HepG2 (cell line): ENCODE results near the gene OR56A3. TPM values are rescaled to one million over a fixed set of nuclear protein-coding genes. Genes with fewer than 3 reads are reported as not detected.

Source experiments
- ATAC-seq: fragments of 200-7000 bp; cut with Tn5 transposase; 3 replicates; pipeline ENCODE4 v1.9.1; 2020; ENCODE audit warnings: mild to moderate bottlenecking, moderate library complexity
- BruUV-seq: library from RNA; stranded (reverse); fragments of 400-500 nt; replicated peaks from 2 replicates; lab custom pipeline; 2021; lab: Mats Ljungman, UMichigan
- CTCF ChIA-PET: fragments of 300-600 bp; formaldehyde crosslinking; extraction: SDS; loops from one replicate; lab custom pipeline; 2021; ENCODE audit warnings: low total read pairs, inconsistent platforms, low intra/inter-chr PET ratio; lab: Yijun Ruan, JAX
- POLR2A ChIA-PET: fragments of 350-600 bp; sonication (Branson Sonifier 250); formaldehyde crosslinking; loops from one replicate; lab custom pipeline; 2020; ENCODE audit warnings: antibody characterized with exemption, inconsistent platforms; lab: Yijun Ruan, JAX
- DNase-seq: peaks from one replicate; pipeline ENCODE4 v3.0.0-alpha.2; 2015; ENCODE audit warnings: low spot score
- FAIRE-seq: peaks from 3 replicates; lab custom pipeline; 2011; peaks lifted over from hg19 to GRCh38; lab: Jason Lieb, UNC
- H2AFZ ChIP-seq: one replicate; pipeline ENCODE4 v1.6.1; 2011; ENCODE audit warnings: low read length, inconsistent platforms
- H3K27ac ChIP-seq: fragments of 300-600 bp; 3 replicates; pipeline ENCODE4 v1.8.0; 2011; ENCODE audit warnings: mixed run types, mild to moderate bottlenecking, mixed read lengths, low read length, inconsistent platforms; ENCODE audit not compliant: insufficient read depth; ENCODE audit errors: extremely low read length
- H3K27me3 ChIP-seq, 2 experiments: fragments of 200-600 bp in 1 of 2; 2 replicates in 1 of 2; 3 replicates in 1 of 2; pipeline versions ENCODE4 v1.6.0 to v1.8.0; 2011; ENCODE audit warnings: low read length in 2 of 2, mild to moderate bottlenecking in 2 of 2, moderate library complexity in 2 of 2, inconsistent platforms in 1 of 2; ENCODE audit not compliant: insufficient read depth in 2 of 2, control insufficient read depth in 1 of 2
- H3K36me3 ChIP-seq, 2 experiments: fragments of 200-600 bp in 1 of 2; replicated peaks in 1 of 2; 2 replicates in 1 of 2; 3 replicates in 1 of 2; pipeline versions ENCODE4 v1.5.1 to v1.8.0; 2011; ENCODE audit warnings: low read length in 2 of 2, inconsistent platforms in 1 of 2; ENCODE audit not compliant: insufficient read depth in 2 of 2, control insufficient read depth in 1 of 2
- H3K4me1 ChIP-seq: 2 replicates; pipeline ENCODE4 v1.5.1; 2012; ENCODE audit warnings: low read length, inconsistent platforms; ENCODE audit not compliant: insufficient read depth
- H3K4me2 ChIP-seq: 2 replicates; pipeline ENCODE4 v1.6.0; 2011; ENCODE audit warnings: low read depth, low read length, inconsistent platforms
- H3K4me3 ChIP-seq, 3 experiments: fragments of 200-600 bp in 1 of 3; sonication (generic), shearing (Covaris generic) in 1 of 3; replicated peaks in 1 of 3; 2 replicates each; pipeline ENCODE4 v1.5.1; 2011 to 2016; ENCODE audit warnings: low read length in 3 of 3, inconsistent platforms in 2 of 3, low read depth in 2 of 3, mild to moderate bottlenecking in 2 of 3, control low read depth in 1 of 3, mixed read lengths in 1 of 3; ENCODE audit not compliant: insufficient read depth in 1 of 3
- H3K79me2 ChIP-seq: one replicate; pipeline ENCODE4 v1.6.1; 2011; ENCODE audit warnings: low read length, inconsistent platforms; ENCODE audit not compliant: insufficient read depth
- H3K9ac ChIP-seq: 2 replicates; pipeline ENCODE4 v1.6.0; 2011; ENCODE audit warnings: mild to moderate bottlenecking, low read depth, low read length, inconsistent platforms; ENCODE audit not compliant: insufficient read depth
- H3K9me3 ChIP-seq: 2 replicates; pipeline ENCODE4 v1.5.1; 2012; ENCODE audit warnings: mild to moderate bottlenecking, low read length
- H4K20me1 ChIP-seq: 2 replicates; pipeline ENCODE4 v1.6.0; 2011; ENCODE audit warnings: inconsistent platforms, mild to moderate bottlenecking, low read length, moderate library complexity; ENCODE audit not compliant: insufficient read depth
- ARID2 ChIP-seq: sonication (generic); formaldehyde crosslinking; IDR thresholded peaks from 2 replicates; pipeline ENCODE4 v1.8.1; 2022; ENCODE audit warnings: mild to moderate bottlenecking, missing genetic modification reagents, borderline replicate concordance
- E2F5 ChIP-seq: sonication (generic); formaldehyde crosslinking; conservative IDR thresholded peaks from 2 replicates; pipeline ENCODE4 v1.4.0; 2020; ENCODE audit warnings: missing genetic modification reagents
- NCOA2 ChIP-seq: sonication (generic); formaldehyde crosslinking; IDR thresholded peaks from 2 replicates; pipeline ENCODE4 v1.8.0; 2022; ENCODE audit warnings: inconsistent platforms
- NFE2 ChIP-seq: sonication (generic); formaldehyde crosslinking; IDR thresholded peaks from 2 replicates; pipeline ENCODE4 v1.4.0; 2020; ENCODE audit warnings: missing genetic modification reagents
- PAWR ChIP-seq: sonication (generic); formaldehyde crosslinking; IDR thresholded peaks from 2 replicates; pipeline ENCODE4 v1.4.0; 2020; ENCODE audit warnings: missing genetic modification reagents, mild to moderate bottlenecking, borderline replicate concordance
- SETDB1 ChIP-seq: sonication (generic); formaldehyde crosslinking; IDR thresholded peaks from 2 replicates; pipeline ENCODE4 v1.5.1; 2020; ENCODE audit warnings: missing genetic modification reagents, mild to moderate bottlenecking, borderline replicate concordance
- TEF ChIP-seq: sonication (generic); formaldehyde crosslinking; IDR thresholded peaks from 2 replicates; pipeline ENCODE4 v1.5.0; 2020; ENCODE audit warnings: missing genetic modification reagents
- TERF1 ChIP-seq: sonication (generic); formaldehyde crosslinking; IDR thresholded peaks from 2 replicates; pipeline ENCODE4 v1.8.0; 2022; ENCODE audit warnings: mild to moderate bottlenecking, missing genetic modification reagents, moderate library complexity
- ZFP37 ChIP-seq: sonication (generic); formaldehyde crosslinking; IDR thresholded peaks from 2 replicates; pipeline ENCODE4 v1.4.0; 2020; ENCODE audit warnings: missing genetic modification reagents, borderline replicate concordance
- ZFP90 ChIP-seq: sonication (generic); formaldehyde crosslinking; IDR thresholded peaks from 2 replicates; pipeline ENCODE4 v1.8.0; 2022; ENCODE audit warnings: missing genetic modification reagents, mild to moderate bottlenecking, inconsistent platforms, borderline replicate concordance
- ZNF607 ChIP-seq: sonication (generic); formaldehyde crosslinking; IDR thresholded peaks from 2 replicates; pipeline ENCODE4 v1.5.1; 2020; ENCODE audit warnings: missing genetic modification reagents, mild to moderate bottlenecking, borderline replicate concordance
- ZNF629 ChIP-seq: sonication (generic); formaldehyde crosslinking; conservative IDR thresholded peaks from 2 replicates; pipeline ENCODE4 v1.5.0; 2020; ENCODE audit warnings: missing genetic modification reagents
- ZNF883 ChIP-seq: sonication (generic); formaldehyde crosslinking; IDR thresholded peaks from 2 replicates; pipeline ENCODE4 v1.5.1; 2020; ENCODE audit warnings: mild to moderate bottlenecking, missing genetic modification reagents; ENCODE audit errors: not compliant biosample characterization
- WGBS: methylation state at CpG from one replicate; pipeline ENCODE4 v1.1.6; 2017; ENCODE audit warnings: low lambda C conversion rate; 5-methylcytosine and 5-hydroxymethylcytosine counted together
- in situ Hi-C: cut with HindIII; loops from 2 replicates; pipeline ENCODE4 v1.10.0; 2017; ENCODE audit warnings: low pct_unique_long_range_greater_than_20kb; ENCODE audit not compliant: extremely low pct_ligation_motif_present
- intact Hi-C: fragments of 100-400 bp; cut with micrococcal nuclease; formaldehyde crosslinking; loops from one replicate; pipeline ENCODE4 v1.10.0; 2022; ENCODE audit not compliant: unreplicated experiment
- polyA plus RNA-seq, 8 experiments: library from polyadenylated mRNA; depleted of rRNA in 3 of 8; stranded (reverse) in 7 of 8; unstranded in 1 of 8; fragments of >200 nt; fragmentation: Illumina TruSeq in 4 of 8; extraction: Trizol in 4 of 8; gene quantifications; 2 replicates each; pipeline versions ENCODE4 v1.2.1 to v1.2.3, GENCODE V29; 2011 to 2016; ENCODE audit warnings: low read depth in 4 of 8, missing spikeins in 1 of 8, mixed read lengths in 1 of 8; ENCODE audit not compliant: insufficient read depth in 1 of 8
- total RNA-seq, 5 experiments: library from RNA; depleted of rRNA; stranded (reverse); fragments of >200 nt; fragmentation: Illumina TruSeq; extraction: Trizol; gene quantifications; 2 replicates each; pipeline ENCODE4 v1.2.3, GENCODE V29; 2016; ENCODE audit warnings: low read depth in 1 of 5

The OR56A3 gene
- total and polyA plus RNA-seq, 2 of the 13 experiments (the other 11 are each of a cell fraction or from before 2014, with no cell fraction given): not detected

GRCh38 chr11:5928811-5929210, 13.2 kb upstream of the OR56A3 start:
- 42% methylated on average over 9 of the region's 15 CpGs for WGBS
- ChIA-PET CTCF (no interaction called here), POLR2A (no interaction called here)
- Histone ChIP-seq H2AFZ (no peak overlapping the region), H3K79me2 (no peaks in the 10 kb centered on the region), H3K4me1 (no peaks in the 10 kb centered on the region), H3K27ac (no peak overlapping the region), H4K20me1 (no peaks in the 10 kb centered on the region), H3K4me3 (no peak overlapping the region), H3K36me3 (no peaks in the 10 kb centered on the region), H3K4me2 (no peak overlapping the region), H3K9ac (no peak overlapping the region), H3K9me3 (no peaks in the 10 kb centered on the region), H3K27me3 (peaks cover 0 to 8% of the 10 kb centered on the region in 2 experiments; a peak in 2 of 5 replicates)
- in situ Hi-C loops (no loop called here), intact Hi-C loops (no loop called here)
- DNase-seq: no peak
- no peak for ATAC-seq
- no peak for FAIRE-seq
- TF ChIP-seq ZNF629 (CRISPR knock-in tag): no peak
- no peak for TF ChIP-seq TERF1 (CRISPR knock-in tag)
- TF ChIP-seq TEF (CRISPR knock-in tag): no peak
- BruUV-seq: no TSS peak

GRCh38 chr11:5929571-5930368, 12.3 kb upstream of the OR56A3 start:
- DNase-seq: no peak
- Histone ChIP-seq H3K27ac (no peak overlapping the region), H3K4me1 (no peaks in the 10 kb centered on the region), H2AFZ (no peak overlapping the region), H3K79me2 (no peaks in the 10 kb centered on the region), H4K20me1 (no peaks in the 10 kb centered on the region), H3K27me3 (peaks cover 0 to 8% of the 10 kb centered on the region in 2 experiments; a peak in 2 of 5 replicates), H3K9ac (no peak overlapping the region), H3K4me3 (no peak overlapping the region), H3K36me3 (no peaks in the 10 kb centered on the region), H3K4me2 (no peak overlapping the region), H3K9me3 (no peaks in the 10 kb centered on the region)
- ChIA-PET POLR2A (no interaction called here), CTCF (no interaction called here)
- in situ Hi-C loops: no loop called here
- no peak for ATAC-seq
- WGBS: 57% methylated on average over 31 of the region's 31 CpGs
- no TSS peak for BruUV-seq
- no peak for FAIRE-seq
- intact Hi-C loops: no loop called here
- TF ChIP-seq ZFP90 (CRISPR knock-in tag) (no peak), ZNF607 (no peak), PAWR (CRISPR knock-in tag) (no peak), SETDB1 (CRISPR knock-in tag) (no peak), NFE2 (CRISPR knock-in tag) (no peak), E2F5 (no peak), ZFP37 (CRISPR knock-in tag) (no peak), ARID2 (CRISPR knock-in tag) (no peak), ZNF883 (CRISPR knock-in tag) (no peak), NCOA2 (CRISPR knock-in tag) (no peak)
